GM08714 (cell line): ENCODE measurements around the gene FBXL7.

ENCODE experiments used
- H3K4me3 ChIP-seq: fragments of 200-500 bp; sonication (Bioruptor generic); 2 replicates; pipeline ENCODE4 v1.5.1; 2014; ENCODE audit warnings: mild to moderate bottlenecking, low read length, inconsistent platforms
- ZNF274 ChIP-seq: IDR thresholded peaks from 2 replicates; pipeline ENCODE4 v1.6.1; 2012; ENCODE audit warnings: mild to moderate bottlenecking, low read depth, low read length

The FBXL7 gene

DNA sequence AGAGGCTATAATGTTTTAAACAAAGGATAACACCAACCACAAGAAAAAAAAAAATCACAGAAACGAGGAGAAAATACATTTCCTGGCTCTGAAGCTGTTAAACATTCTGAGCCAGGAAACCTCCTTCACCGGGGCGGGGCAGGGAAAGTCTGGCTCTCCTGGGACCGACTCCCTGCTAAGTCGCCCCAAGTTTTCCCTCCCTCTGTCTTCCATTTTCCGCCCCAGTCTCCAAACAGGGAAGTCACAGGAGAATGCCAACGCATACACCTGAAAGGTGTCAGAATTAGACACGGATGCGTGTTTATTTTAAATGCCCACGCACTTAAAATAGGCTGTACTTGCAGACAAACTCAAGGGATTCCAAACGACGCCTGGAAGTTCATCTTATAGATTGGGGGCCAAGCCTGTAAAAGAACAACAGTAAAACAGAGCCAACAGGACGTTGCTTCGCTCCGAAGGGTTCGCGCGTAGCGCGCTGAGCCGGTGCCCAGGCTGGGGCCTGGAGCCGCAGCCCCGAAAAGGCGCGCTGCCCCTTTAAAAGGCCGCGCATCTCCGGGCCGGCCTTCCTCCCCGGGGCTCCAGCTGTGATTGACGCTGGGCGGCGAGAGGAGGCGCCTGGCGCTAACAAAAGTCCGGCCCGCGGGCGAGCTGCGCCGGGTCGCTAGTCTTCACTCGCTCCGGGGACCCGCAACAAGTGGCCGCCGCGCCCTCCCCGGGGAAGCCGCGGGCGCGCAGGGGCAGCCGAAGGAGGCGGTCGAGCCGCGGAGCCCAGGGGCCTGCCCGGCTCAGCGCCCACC lies at the start of gene FBXL7:
Gene FBXL7, plus strand, starts transcription at position 653 of the 797 bp plus-strand sequence.
- TF ChIP-seq ZNF274, result no peak
- H3K4me3 ChIP-seq, result no peak within 1 kb of the TSS

- no peak for TF ChIP-seq ZNF274
- H3K4me3 ChIP-seq, result no peak overlapping the region
Measured at GRCh38 chr5:15450473-15450872, 49.5 kb upstream of the FBXL7 start.

DNA sequence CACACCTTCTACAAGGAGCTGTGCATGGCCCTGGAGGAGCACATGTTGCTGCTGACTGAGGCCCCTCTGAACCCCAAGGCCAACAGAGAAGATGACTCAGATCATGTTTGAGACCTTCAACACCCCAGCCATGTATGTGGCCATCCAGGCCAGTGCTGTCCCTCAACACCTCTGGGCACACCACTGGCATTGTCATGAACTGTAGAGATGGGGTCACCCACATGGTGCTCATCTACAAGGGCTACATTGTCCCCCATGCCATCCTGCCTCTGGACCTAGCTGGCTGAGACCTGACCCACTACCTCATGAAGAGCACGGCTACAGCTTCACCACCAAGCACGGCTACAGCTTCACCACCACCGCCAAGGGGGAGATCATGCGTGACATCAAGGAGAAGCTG lies 49.0 kb upstream of the FBXL7 start:
- H3K4me3 ChIP-seq, result no peak overlapping the region
- TF ChIP-seq ZNF274, result no peak

DNA sequence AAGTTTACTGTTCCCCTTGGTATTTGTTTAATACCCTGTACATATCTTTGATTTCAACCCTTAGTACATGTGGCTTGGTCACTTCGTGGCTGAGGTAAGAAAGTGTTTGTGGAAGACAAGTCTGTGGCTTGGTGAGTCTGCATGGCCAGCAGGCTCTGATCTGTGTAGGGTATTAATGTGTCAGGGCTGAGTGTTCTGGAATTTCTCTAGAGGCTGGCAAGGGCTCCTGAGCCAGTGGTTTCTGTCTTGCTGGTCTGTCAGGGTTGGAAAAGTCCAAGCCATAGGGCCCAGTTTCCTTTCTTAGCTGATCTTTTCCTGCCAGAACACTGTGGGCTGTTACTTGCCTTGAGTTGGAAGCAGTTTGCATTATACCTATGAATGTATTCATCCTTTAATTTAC lies 48.0 kb upstream of the FBXL7 start:
- no peak for TF ChIP-seq ZNF274
- H3K4me3 ChIP-seq, result no peak overlapping the region

DNA sequence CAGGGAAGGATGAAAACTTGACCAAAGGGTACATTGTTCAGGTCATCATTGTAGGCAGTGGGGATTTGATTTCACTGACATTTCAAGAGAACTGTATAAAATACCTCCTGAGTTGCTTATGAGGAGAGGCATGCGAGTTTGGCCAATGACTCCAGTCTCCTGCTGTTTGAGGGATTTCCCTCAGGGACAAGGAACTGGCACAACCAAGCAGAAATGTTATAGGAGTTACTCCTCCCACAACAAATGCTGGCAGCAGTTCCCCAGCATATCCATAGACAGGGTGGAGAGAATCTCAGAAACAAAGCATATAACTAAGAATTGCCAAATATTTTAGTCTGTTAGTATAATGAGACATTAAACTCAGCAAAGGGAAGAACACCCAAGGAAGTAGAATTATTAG lies 47.2 kb upstream of the FBXL7 start:
- H3K4me3 ChIP-seq, result no peak overlapping the region
- no peak for TF ChIP-seq ZNF274

GRCh38 chr5:15459200-15459599 lies 40.8 kb upstream of the FBXL7 start:
- no peak for TF ChIP-seq ZNF274
- H3K4me3 ChIP-seq, result no peak overlapping the region

GRCh38 chr5:15463231-15463980 lies 36.6 kb upstream of the FBXL7 start:
- no peak overlapping the region for H3K4me3 ChIP-seq
- no peak for TF ChIP-seq ZNF274

GRCh38 chr5:15472116-15472515 lies 27.9 kb upstream of the FBXL7 start:
- no peak overlapping the region for H3K4me3 ChIP-seq
- TF ChIP-seq ZNF274, result no peak

- no peak overlapping the region for H3K4me3 ChIP-seq
- no peak for TF ChIP-seq ZNF274
Measured at GRCh38 chr5:15474143-15474719, 25.7 kb upstream of the FBXL7 start.

DNA sequence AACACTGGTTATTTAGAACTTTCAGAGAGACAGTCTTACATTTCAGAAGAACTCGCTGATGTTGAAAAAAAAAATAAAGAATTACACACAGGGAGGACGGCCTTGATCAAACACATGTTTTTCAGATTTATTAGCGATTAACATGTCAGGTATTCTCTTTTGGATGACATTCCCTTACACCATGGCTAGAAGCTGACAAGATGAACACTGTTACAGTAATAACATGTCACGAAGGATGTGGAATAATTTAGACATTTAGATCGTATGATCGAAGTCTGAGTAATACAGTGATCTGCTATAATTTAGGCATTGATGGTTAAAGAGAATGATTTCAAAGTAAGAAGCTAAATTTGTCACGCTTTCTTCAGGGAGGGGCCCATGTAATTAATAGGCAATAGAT lies 24.6 kb upstream of the FBXL7 start:
- no peak for TF ChIP-seq ZNF274

GRCh38 chr5:15476977-15477376 lies 23.0 kb upstream of the FBXL7 start:
- H3K4me3 ChIP-seq, result no peak overlapping the region
- no peak for TF ChIP-seq ZNF274

More for the DNA sequence above, 24.6 kb upstream of the FBXL7 start:
- no peak overlapping the region for H3K4me3 ChIP-seq

GRCh38 chr5:15480436-15480835 lies 19.5 kb upstream of the FBXL7 start:
- no peak for TF ChIP-seq ZNF274
- no peak overlapping the region for H3K4me3 ChIP-seq

DNA sequence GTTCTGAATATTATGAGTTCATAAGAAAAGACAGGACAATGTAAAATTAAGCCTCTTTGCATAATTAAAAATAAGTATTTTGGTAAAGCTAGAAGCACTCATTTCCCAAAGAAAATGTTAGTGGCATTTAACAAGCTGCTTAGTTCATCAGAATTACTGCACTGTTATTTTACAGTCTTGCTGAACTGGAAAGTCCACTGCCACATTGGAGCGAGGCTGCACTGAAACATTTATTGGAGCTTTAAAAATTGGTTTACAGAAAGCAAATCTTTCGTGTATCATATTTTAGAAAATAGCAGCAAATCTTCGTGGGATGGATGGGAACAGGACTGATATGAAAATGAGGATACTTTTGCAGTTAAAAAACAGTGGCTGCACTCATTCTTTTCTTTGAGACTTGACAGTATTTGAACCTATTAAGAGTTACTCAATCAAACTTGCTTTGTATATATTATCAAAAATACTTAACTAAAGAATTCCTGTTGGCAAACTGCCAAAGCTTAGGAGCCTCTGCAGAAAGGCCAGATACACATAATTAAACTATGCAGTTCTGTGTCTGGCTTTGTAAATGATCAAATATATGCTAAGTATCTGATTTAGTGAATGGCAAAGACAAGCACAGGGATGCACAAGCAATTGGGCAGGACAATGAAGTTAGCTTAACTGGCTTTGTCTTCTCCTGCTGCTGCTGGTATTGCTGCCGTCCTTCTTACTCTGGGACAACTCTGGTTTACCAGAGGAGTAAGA lies 16.5 kb upstream of the FBXL7 start:
- no peak overlapping the region for H3K4me3 ChIP-seq
- no peak for TF ChIP-seq ZNF274

GRCh38 chr5:15487228-15487627 lies 12.8 kb upstream of the FBXL7 start:
- no peak overlapping the region for H3K4me3 ChIP-seq
- TF ChIP-seq ZNF274, result no peak
